ENCODE data around the gene ARHGAP4.
A peak's percentile ranks its signal among the peaks of the same experiment; 100 is the strongest.

The ARHGAP4 gene

DNA sequence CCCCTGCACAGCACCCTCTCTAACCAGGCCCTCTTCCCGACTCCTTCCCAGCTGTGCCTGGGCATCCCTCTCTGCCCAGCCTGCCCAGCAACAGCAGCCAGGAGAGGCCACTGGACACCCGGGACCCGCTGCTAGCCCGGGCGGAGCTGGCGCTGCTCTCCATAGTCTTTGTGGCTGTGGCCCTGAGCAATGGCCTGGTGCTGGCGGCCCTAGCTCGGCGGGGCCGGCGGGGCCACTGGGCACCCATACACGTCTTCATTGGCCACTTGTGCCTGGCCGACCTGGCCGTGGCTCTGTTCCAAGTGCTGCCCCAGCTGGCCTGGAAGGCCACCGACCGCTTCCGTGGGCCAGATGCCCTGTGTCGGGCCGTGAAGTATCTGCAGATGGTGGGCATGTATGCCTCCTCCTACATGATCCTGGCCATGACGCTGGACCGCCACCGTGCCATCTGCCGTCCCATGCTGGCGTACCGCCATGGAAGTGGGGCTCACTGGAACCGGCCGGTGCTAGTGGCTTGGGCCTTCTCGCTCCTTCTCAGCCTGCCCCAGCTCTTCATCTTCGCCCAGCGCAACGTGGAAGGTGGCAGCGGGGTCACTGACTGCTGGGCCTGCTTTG, 20.5 kb downstream of the ARHGAP4 start:
- Histone ChIP-seq H3K27me3 (ENCODE audit: control insufficient read depth, insufficient read depth, low read length) (no peaks in the 10 kb centered on the region), H3K4me1 (ENCODE audit: control insufficient read depth, insufficient read depth, low read length) (no peaks in the 10 kb centered on the region), H3K9me3 (ENCODE audit: control insufficient read depth, insufficient read depth, low read length) (peaks cover 4% of the 10 kb centered on the region), H3K4me3 (ENCODE audit: low read depth, low read length) (no peak overlapping the region), H3K36me3 (ENCODE audit: control insufficient read depth, insufficient read depth, low read length) (no peaks in the 10 kb centered on the region), H3K9ac (ENCODE audit: low read depth, low read length) (no peak overlapping the region)

DNA sequence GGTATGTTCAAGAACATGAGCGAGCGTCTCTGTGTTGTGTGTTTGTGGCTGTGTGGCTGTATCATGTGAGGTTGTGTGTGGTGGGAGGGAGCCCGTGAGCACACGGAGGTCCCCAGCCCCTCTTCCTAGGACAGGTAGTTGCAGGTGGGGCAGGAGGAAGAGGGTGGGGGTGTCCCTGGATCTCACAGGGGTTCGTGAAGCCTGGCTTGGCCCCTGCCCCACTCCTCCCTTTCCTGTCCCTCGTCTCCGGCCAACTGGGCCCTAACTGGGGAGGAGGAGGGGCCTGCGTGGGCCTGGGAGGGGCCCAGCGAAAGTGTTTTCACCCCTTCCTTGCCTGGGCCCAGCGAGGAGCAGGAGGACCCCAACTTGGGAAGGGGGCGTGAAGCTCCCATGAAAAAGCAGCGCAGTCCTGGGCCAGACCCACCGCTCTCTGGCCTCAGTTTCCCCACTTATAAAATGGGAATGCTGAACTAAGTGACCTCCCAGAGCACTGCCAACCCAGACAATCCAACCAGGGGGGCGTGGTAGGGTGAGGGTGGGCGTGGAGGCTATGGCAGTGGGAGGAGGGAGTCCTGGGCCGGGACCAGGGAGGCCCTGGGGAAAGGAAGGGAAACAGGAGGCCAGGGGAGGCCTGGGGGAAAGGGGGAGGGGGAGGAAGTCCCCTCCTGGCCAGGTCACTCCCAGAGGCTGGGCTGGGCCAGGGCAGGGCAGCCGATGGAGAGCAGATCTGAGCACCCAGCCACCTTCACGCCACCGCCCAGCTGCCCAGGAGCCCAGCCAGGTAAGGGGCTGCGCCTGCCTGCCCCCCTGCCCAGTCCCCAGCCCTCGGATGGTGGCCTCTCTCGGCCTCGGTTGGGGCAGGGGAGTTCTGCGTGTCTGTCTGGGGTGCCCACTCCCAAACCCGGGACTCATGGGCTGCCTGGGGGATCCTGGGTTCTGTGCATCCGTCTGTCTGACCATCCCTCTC, 21.8 kb downstream of the ARHGAP4 start, which contains the start of gene AVPR2:
Gene AVPR2, plus strand, starts transcription at position 683 of the 967 bp plus-strand sequence. CDS start 473 bp downstream, outside the sequence.
- H3K36me3 ChIP-seq (ENCODE audit: control insufficient read depth, insufficient read depth, low read length) = no peaks in the 10 kb centered on the region
- no peak within 1 kb of the TSS for H3K4me3 ChIP-seq (ENCODE audit: low read depth, low read length)
- H3K4me1 ChIP-seq (ENCODE audit: control insufficient read depth, insufficient read depth, low read length) = no peaks in the 10 kb centered on the region
- peaks cover 4% of the 10 kb centered on the region for H3K9me3 ChIP-seq (ENCODE audit: control insufficient read depth, insufficient read depth, low read length)
- H3K9ac ChIP-seq (ENCODE audit: low read depth, low read length) = no peak within 1 kb of the TSS
- no peaks in the 10 kb centered on the region for H3K27me3 ChIP-seq (ENCODE audit: control insufficient read depth, insufficient read depth, low read length)

DNA sequence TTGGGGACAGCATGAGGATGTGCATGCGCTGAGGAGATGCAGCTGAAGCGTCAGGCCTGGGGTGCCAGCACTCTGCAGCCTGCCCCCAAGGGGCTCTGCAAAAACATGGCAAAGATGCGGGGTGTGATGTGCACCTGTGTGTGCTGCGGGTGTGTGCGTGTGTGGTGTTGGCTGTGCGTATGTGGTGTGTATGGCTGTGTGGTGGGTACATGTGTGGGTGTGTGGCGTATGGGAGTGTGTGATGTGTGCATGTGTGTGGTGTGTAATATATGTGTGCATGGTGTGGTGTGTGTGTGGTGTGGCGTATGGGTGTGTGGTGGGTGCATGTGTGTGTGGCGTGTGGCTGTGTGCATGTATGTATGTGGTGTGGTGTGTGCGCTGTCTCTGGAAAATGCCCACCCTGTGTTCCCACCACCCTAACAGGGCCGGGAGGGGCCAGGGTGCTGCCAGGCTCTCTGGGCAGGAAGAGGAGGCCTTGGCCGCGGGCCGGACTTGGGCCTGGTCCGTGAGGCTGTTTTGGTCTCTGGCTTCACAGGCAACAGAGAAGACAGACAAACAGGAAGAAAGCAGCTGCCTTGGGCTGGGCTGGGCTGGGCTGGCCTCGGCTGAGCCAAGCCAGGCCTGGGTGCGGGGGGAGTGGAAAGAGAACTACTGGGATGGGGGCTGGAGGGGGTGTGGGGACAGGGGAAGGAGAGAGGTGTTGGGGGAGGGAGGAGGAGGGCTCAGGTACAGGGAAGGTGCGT, 22.7 kb downstream of the ARHGAP4 start:
- H3K27me3 ChIP-seq (ENCODE audit: control insufficient read depth, insufficient read depth, low read length) = no peaks in the 10 kb centered on the region
- peaks cover 4% of the 10 kb centered on the region for H3K9me3 ChIP-seq (ENCODE audit: control insufficient read depth, insufficient read depth, low read length)
- no peak overlapping the region for H3K4me3 ChIP-seq (ENCODE audit: low read depth, low read length)
- no peaks in the 10 kb centered on the region for H3K4me1 ChIP-seq (ENCODE audit: control insufficient read depth, insufficient read depth, low read length)
- H3K36me3 ChIP-seq (ENCODE audit: control insufficient read depth, insufficient read depth, low read length) = no peaks in the 10 kb centered on the region
- no peak overlapping the region for H3K9ac ChIP-seq (ENCODE audit: low read depth, low read length)

DNA sequence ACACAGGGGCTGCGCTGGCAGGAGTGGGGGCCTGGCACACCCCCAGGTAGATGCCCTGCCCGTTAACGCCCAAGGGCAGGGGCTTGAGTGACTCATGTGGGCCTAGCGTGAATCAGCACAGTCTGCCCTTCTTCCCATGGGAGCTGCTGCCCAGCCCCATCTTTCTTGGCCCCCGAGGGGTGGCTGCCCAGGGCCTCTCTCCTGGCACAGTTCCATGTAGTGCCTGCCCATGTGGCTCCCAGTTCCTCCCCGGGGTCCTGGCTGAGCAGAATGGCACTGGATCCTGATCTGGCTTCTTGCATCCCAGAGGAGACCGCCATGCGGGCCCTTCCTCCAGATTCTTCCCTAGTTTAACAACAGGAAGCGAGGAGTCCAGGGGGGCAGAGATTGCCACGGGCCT, 23.7 kb downstream of the ARHGAP4 start:
- no peaks in the 10 kb centered on the region for H3K4me1 ChIP-seq (ENCODE audit: control insufficient read depth, insufficient read depth, low read length)
- no peaks in the 10 kb centered on the region for H3K9me3 ChIP-seq (ENCODE audit: control insufficient read depth, insufficient read depth, low read length)
- no peaks in the 10 kb centered on the region for H3K27me3 ChIP-seq (ENCODE audit: control insufficient read depth, insufficient read depth, low read length)
- no peaks in the 10 kb centered on the region for H3K36me3 ChIP-seq (ENCODE audit: control insufficient read depth, insufficient read depth, low read length)
- H3K9ac ChIP-seq (ENCODE audit: low read depth, low read length) = no peak overlapping the region
- H3K4me3 ChIP-seq (ENCODE audit: low read depth, low read length) = no peak overlapping the region

DNA sequence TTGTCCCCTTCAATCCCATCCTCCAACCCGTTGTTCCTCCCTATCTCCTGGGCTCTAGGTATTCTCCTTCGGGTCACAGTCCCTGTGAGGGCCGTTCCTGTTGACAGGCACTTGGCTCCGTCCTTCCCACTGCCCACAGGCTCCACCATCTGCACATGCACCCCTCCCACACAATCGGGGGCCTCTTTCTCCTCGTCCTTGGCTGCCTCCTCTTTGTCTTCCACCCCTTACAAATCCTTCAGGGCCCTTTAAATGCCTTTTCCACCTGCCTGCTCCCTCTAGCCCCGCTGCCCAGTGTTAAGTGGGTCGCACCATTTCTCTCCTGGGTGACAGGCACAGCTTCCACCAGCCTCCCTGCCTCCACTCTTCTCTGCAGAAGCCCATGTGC, 24.3 kb downstream of the ARHGAP4 start:
- H3K4me1 ChIP-seq (ENCODE audit: control insufficient read depth, insufficient read depth, low read length) = no peaks in the 10 kb centered on the region
- no peaks in the 10 kb centered on the region for H3K9me3 ChIP-seq (ENCODE audit: control insufficient read depth, insufficient read depth, low read length)
- H3K27me3 ChIP-seq (ENCODE audit: control insufficient read depth, insufficient read depth, low read length) = no peaks in the 10 kb centered on the region
- no peak overlapping the region for H3K9ac ChIP-seq (ENCODE audit: low read depth, low read length)
- H3K4me3 ChIP-seq (ENCODE audit: low read depth, low read length) = no peak overlapping the region
- H3K36me3 ChIP-seq (ENCODE audit: control insufficient read depth, insufficient read depth, low read length) = no peaks in the 10 kb centered on the region

DNA sequence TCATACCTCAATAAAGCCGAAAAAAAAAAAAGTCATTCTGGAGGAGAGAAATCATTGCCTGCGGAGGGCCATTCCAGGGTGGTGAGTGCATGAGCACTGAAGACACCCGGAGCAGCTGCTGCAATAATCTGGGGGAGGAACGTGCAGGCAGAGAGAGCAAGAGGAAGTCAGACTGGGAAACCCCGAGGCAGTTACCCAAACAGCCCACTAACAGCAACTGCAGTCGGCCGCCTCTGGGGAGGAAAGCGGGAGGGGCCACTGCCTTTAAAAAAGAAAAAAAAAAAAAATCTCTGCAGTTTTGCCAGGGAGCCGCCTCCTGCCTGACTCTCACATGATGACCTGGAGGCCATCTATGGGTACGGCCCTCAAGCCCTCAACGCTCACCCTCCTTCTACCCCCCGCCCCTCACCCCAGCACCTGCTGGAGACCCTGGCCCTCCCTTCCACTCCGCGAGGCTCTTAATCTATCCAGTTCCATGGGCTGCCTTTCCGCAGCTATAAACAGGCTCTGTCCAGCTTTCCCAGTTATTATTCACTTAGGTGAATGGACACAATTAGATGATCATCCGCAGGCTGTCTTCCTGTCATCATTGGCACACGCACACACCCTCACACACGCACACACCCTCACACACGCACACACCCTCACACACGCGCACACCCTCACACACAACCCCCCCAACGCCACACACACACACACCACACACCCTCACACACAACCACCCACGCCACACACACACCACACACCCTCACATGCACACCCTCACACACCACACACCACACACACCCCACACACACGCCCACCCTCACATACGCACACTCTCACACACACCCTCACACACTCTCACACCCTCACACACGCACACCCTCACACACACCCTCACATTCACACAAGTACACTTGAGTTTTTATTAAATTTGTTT, 25.0 kb downstream of the ARHGAP4 start:
- Histone ChIP-seq H3K36me3 (ENCODE audit: control insufficient read depth, insufficient read depth, low read length) (no peaks in the 10 kb centered on the region), H3K4me3 (ENCODE audit: low read depth, low read length) (no peak overlapping the region), H3K9ac (ENCODE audit: low read depth, low read length) (no peak overlapping the region), H3K9me3 (ENCODE audit: control insufficient read depth, insufficient read depth, low read length) (no peaks in the 10 kb centered on the region), H3K27me3 (ENCODE audit: control insufficient read depth, insufficient read depth, low read length) (no peaks in the 10 kb centered on the region), H3K4me1 (ENCODE audit: control insufficient read depth, insufficient read depth, low read length) (no peaks in the 10 kb centered on the region)

DNA sequence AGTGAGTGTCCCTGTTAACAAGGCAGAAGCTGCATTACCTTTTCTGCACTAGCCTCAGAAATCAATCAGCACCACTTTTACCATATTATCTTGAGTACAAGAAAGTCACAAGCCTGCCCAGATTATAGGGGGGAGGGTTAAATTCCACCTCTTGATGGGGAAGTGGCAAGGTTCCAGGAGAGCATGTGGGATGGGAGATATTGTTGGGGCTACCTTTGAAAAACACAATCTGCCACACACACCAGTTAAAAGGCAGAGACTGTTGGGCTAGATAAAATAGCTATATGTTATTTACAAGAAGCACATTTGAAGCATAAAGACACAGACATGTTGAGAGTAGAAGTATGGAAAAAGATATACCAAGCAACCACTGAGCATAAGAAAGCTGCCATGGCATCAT, 28.2 kb downstream of the ARHGAP4 start:
- no peak overlapping the region for H3K9ac ChIP-seq (ENCODE audit: low read depth, low read length)
- H3K9me3 ChIP-seq (ENCODE audit: control insufficient read depth, insufficient read depth, low read length) = no peaks in the 10 kb centered on the region
- H3K4me3 ChIP-seq (ENCODE audit: low read depth, low read length) = no peak overlapping the region
- no peaks in the 10 kb centered on the region for H3K27me3 ChIP-seq (ENCODE audit: control insufficient read depth, insufficient read depth, low read length)
- no peaks in the 10 kb centered on the region for H3K36me3 ChIP-seq (ENCODE audit: control insufficient read depth, insufficient read depth, low read length)
- H3K4me1 ChIP-seq (ENCODE audit: control insufficient read depth, insufficient read depth, low read length) = no peaks in the 10 kb centered on the region

DNA sequence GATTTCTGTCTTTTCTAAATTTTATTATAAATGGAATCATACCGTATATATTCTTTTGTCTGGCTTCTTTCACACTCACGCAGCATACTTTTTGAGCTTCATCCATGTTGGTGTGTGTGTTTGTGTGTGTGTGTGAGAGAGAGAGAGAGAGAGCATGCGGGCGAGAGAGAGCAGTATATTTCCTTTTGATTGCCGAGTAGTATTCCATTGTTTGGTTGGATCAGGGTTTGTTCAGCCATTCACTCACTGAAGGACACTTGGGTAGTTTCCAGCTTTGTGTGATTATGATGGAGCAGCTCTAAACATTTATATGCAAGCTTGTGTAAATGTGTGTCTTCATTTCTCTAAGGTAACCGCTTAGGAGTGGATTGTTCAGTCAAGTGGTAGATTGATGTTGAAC, 36.9 kb downstream of the ARHGAP4 start:
- Histone ChIP-seq H3K4me3 (ENCODE audit: low read depth, low read length) (no peak overlapping the region), H3K27me3 (ENCODE audit: control insufficient read depth, insufficient read depth, low read length) (peaks cover 7% of the 10 kb centered on the region), H3K9ac (ENCODE audit: low read depth, low read length) (no peak overlapping the region), H3K9me3 (ENCODE audit: control insufficient read depth, insufficient read depth, low read length) (no peaks in the 10 kb centered on the region), H3K4me1 (ENCODE audit: control insufficient read depth, insufficient read depth, low read length) (peaks cover 2% of the 10 kb centered on the region), H3K36me3 (ENCODE audit: control insufficient read depth, insufficient read depth, low read length) (no peaks in the 10 kb centered on the region)

DNA sequence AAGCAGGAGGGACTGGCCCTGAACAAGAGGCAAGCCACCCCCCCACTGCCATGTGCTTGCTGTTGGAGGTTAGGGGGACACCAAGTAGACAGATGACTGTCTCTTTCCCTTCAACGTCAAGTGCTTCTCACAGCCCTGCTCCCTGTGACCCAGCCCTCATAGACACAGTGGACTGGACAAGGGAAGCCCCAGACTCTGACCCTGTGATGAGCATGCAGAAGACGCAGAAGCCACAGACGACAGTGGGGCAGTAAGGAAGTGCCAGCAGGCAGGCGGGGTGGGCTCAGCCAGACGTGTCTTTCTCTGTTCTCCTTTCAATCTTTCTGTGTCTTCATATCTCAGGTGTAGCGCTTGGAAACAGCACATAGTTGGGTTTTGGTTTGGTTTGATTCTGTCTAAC, 37.7 kb downstream of the ARHGAP4 start:
- H3K9me3 ChIP-seq (ENCODE audit: control insufficient read depth, insufficient read depth, low read length) = no peaks in the 10 kb centered on the region
- peaks cover 7% of the 10 kb centered on the region for H3K27me3 ChIP-seq (ENCODE audit: control insufficient read depth, insufficient read depth, low read length)
- no peak overlapping the region for H3K4me3 ChIP-seq (ENCODE audit: low read depth, low read length)
- H3K9ac ChIP-seq (ENCODE audit: low read depth, low read length) = no peak overlapping the region
- H3K4me1 ChIP-seq (ENCODE audit: control insufficient read depth, insufficient read depth, low read length) = peaks cover 2% of the 10 kb centered on the region
- no peaks in the 10 kb centered on the region for H3K36me3 ChIP-seq (ENCODE audit: control insufficient read depth, insufficient read depth, low read length)

DNA sequence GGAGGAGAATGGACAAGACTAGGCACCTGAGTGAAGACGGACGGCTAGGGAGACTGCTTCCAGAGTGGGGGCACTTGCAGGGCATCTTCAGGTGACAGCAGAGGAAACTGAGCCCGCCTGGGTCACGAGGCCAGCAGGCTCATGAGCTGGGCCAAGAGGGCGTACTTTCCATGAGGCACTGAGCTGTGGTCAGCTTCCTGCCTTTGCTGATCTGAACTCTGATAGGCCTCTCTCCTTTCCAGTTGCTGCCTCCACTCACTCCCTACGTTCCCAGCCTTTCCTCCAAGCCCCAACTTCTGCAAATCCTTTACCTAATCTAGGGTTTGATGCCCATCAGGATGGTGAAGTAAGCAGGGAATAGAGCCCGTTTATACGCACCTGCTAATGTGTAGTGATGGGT, 38.7 kb downstream of the ARHGAP4 start:
- H3K36me3 ChIP-seq (ENCODE audit: control insufficient read depth, insufficient read depth, low read length) = no peaks in the 10 kb centered on the region
- H3K9me3 ChIP-seq (ENCODE audit: control insufficient read depth, insufficient read depth, low read length) = no peaks in the 10 kb centered on the region
- no peak overlapping the region for H3K4me3 ChIP-seq (ENCODE audit: low read depth, low read length)
- H3K9ac ChIP-seq (ENCODE audit: low read depth, low read length) = no peak overlapping the region
- peaks cover 2% of the 10 kb centered on the region for H3K4me1 ChIP-seq (ENCODE audit: control insufficient read depth, insufficient read depth, low read length)
- peaks cover 7% of the 10 kb centered on the region for H3K27me3 ChIP-seq (ENCODE audit: control insufficient read depth, insufficient read depth, low read length)

DNA sequence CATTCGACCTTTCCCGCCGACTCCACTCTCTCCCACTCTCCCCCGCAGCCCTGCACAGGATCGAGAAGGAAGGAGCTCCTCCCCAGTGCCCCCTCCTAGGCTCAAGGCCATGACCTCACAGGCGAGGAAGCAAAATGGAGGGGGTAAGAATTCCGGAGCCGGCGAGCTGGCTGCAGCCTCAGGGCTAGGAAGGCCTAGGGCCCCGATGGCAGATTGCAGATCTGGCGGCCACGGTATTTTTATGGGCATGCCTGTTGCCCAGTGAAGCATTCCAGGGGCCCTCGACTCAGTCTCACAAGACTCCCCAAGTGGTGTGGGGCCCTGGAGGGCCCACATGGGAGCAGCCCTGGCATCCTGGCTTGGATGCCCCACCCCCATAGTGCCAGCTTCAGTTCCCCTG, 39.1 kb downstream of the ARHGAP4 start:
- Histone ChIP-seq H3K4me1 (ENCODE audit: control insufficient read depth, insufficient read depth, low read length) (peaks cover 2% of the 10 kb centered on the region), H3K36me3 (ENCODE audit: control insufficient read depth, insufficient read depth, low read length) (no peaks in the 10 kb centered on the region), H3K9me3 (ENCODE audit: control insufficient read depth, insufficient read depth, low read length) (no peaks in the 10 kb centered on the region), H3K4me3 (ENCODE audit: low read depth, low read length) (peak overlapping the region; percentile 39), H3K9ac (ENCODE audit: low read depth, low read length) (no peak overlapping the region), H3K27me3 (ENCODE audit: control insufficient read depth, insufficient read depth, low read length) (peaks cover 7% of the 10 kb centered on the region)

All from iPS-15b (cell line).